GM13977 (cell line): Measurements from ENCODE around the gene TNFRSF12A.
"Not testable (repeated sequence)": the region's sequence is repeated elsewhere in the genome, so short reads cannot be mapped to it uniquely, and the experiment has no call there.

Experiments used
- DNase-seq: peaks from one replicate; pipeline ENCODE4 v3.0.0; 2012; ENCODE audit warnings: low spot score
- CTCF ChIP-seq: IDR thresholded peaks from 2 replicates; pipeline ENCODE4 v1.5.1; 2012; ENCODE audit warnings: mild to moderate bottlenecking, control low read depth; ENCODE audit not compliant: insufficient read depth; ENCODE audit errors: extremely low read depth, missing control alignments
- in situ Hi-C: fragments of 300-500 bp; cut with MboI; formaldehyde crosslinking; loops from one replicate; pipeline ENCODE4 v1.12.0; 2022; ENCODE audit warnings: low sequenced_read_pairs, low pct_unique_long_range_greater_than_20kb, mixed read lengths, inconsistent platforms; ENCODE audit not compliant: unreplicated experiment

TNFRSF12A gene

GRCh38 chr16:3046641-3047386 is 26.6 kb downstream of the TNFRSF12A start:
- DNase-seq: peak; percentile 67
- no peak for TF ChIP-seq CTCF
- in situ Hi-C loops: no loop called here

DNA sequence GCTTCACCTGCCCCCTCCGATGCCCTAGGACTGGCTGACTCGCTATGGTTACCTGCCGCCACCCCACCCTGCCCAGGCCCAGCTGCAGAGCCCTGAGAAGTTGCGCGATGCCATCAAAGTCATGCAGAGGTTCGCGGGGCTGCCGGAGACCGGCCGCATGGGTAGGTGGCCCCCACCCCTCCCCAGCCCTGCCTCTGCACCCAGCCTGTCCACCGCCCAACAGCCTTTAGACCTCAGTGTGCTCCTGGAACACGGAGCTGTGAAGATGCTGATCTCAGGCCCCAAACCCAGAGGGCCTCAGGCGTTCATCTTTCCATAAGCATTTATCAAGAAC is 27.2 kb downstream of the TNFRSF12A start:
- TF ChIP-seq CTCF: no peak
- in situ Hi-C loops: no loop called here
- no peak for DNase-seq

DNA sequence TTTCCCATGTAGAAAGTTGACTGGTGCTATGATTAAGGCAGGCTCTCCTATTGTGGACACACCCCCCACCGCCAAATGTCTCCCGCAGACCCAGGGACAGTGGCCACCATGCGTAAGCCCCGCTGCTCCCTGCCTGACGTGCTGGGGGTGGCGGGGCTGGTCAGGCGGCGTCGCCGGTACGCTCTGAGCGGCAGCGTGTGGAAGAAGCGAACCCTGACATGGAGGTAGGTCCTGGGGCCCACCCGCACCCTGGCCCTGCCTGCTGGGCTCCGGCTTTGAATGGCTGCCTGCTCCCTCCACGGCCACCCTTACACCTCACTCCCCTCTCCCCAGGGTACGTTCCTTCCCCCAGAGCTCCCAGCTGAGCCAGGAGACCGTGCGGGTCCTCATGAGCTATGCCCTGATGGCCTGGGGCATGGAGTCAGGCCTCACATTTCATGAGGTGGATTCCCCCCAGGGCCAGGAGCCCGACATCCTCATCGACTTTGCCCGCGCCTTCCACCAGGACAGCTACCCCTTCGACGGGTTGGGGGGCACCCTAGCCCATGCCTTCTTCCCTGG is 29.8 kb downstream of the TNFRSF12A start:
- in situ Hi-C loops: no loop called here

GRCh38 chr16:3050487-3050886 is 30.3 kb downstream of the TNFRSF12A start:
- in situ Hi-C loops: no loop called here
- no peak for DNase-seq
- TF ChIP-seq CTCF: no peak

More for the DNA sequence above, 29.8 kb downstream of the TNFRSF12A start:
- no peak for TF ChIP-seq CTCF
- peak; percentile 9 for DNase-seq

DNA sequence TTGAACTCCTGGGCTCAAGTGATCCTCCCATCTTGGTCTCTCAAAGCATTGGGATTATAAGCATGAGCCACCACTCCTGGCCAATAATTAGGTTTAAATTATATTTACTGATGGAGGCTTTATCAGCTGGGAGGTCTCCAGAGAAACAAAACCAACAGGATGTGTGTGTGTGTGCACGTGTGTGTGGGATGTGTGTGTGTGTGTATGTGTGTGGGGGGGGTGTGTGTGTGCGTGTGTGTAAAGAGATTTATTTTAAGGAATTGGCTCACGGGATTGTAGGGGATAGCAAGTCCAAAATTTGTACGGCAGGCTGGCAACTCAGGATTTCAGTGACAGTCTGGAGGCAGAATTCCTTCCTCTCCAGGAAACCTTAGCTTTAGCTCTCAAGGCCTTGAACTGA is 30.8 kb downstream of the TNFRSF12A start:
- in situ Hi-C loops: no loop called here
- DNase-seq: no peak
- TF ChIP-seq CTCF: no peak

- peak; percentile 14 for DNase-seq
- in situ Hi-C loops: no loop called here
- TF ChIP-seq CTCF: no peak
These were observed 31.3 kb downstream of the TNFRSF12A start for GRCh38 chr16:3051494-3051893.

- in situ Hi-C loops, DNase-seq: not testable (repeated sequence)
These were observed 32.6 kb downstream of the TNFRSF12A start for GRCh38 chr16:3052571-3053329.
